KMS-11 (cell line): ENCODE measurements around the gene PIEZO1.

Source experiments
- H2AFZ ChIP-seq: fragments of 200-600 bp; sonication (generic); 2 replicates; pipeline ENCODE4 v1.6.1; 2016; ENCODE audit warnings: antibody characterized with exemption, mixed run types, low read depth
- H3K27ac ChIP-seq: fragments of 200-600 bp; sonication (generic); 2 replicates; pipeline ENCODE4 v1.6.1; 2016; ENCODE audit warnings: mild to moderate bottlenecking, mixed run types
- H3K27me3 ChIP-seq: fragments of 200-600 bp; sonication (generic); 2 replicates; pipeline ENCODE4 v1.6.1; 2017; ENCODE audit warnings: mild to moderate bottlenecking, low read depth, mixed run types, moderate library complexity; ENCODE audit not compliant: insufficient read depth
- H3K36me3 ChIP-seq: fragments of 200-600 bp; sonication (generic); 2 replicates; pipeline ENCODE4 v1.6.1; 2017; ENCODE audit warnings: mild to moderate bottlenecking, mixed run types; ENCODE audit not compliant: insufficient read depth
- H3K4me1 ChIP-seq: fragments of 200-600 bp; sonication (generic); 2 replicates; pipeline ENCODE4 v1.6.1; 2016; ENCODE audit warnings: mild to moderate bottlenecking, low read depth, mixed run types; ENCODE audit not compliant: poor library complexity, severe bottlenecking
- H3K4me2 ChIP-seq: fragments of 200-600 bp; sonication (generic); 2 replicates; pipeline ENCODE4 v1.7.0; 2016; ENCODE audit warnings: mild to moderate bottlenecking, mixed run types
- H3K4me3 ChIP-seq: fragments of 200-600 bp; sonication (generic); IDR thresholded peaks from 2 replicates; pipeline ENCODE4 v1.6.1; 2017; ENCODE audit warnings: low read depth, low read length, mixed read lengths; ENCODE audit not compliant: insufficient read depth
- H3K79me2 ChIP-seq: fragments of 200-600 bp; sonication (generic); 2 replicates; pipeline ENCODE4 v1.6.1; 2016; ENCODE audit warnings: low read depth, mixed run types; ENCODE audit not compliant: insufficient read depth
- H3K9ac ChIP-seq: fragments of 200-600 bp; sonication (generic); 2 replicates; pipeline ENCODE4 v1.6.1; 2016; ENCODE audit warnings: mild to moderate bottlenecking, mixed run types
- H4K20me1 ChIP-seq: fragments of 200-600 bp; sonication (generic); 2 replicates; pipeline ENCODE4 v1.6.1; 2016; ENCODE audit warnings: mild to moderate bottlenecking, mixed run types; ENCODE audit not compliant: insufficient read depth
- CTCF ChIP-seq: fragments of 200-600 bp; sonication (generic); conservative IDR thresholded peaks from 2 replicates; pipeline ENCODE4 v1.6.1; 2017; ENCODE audit warnings: low read depth, mild to moderate bottlenecking, antibody characterized with exemption, low read length, moderate library complexity, mixed read lengths

The PIEZO1 gene

GRCh38 chr16:88690341-88691128 lies 94.5 kb downstream of the PIEZO1 start:
- TF ChIP-seq CTCF, result no peak
- no peak overlapping the region for H3K9ac ChIP-seq
- no peak overlapping the region for H3K4me2 ChIP-seq

GRCh38 chr16:88688013-88688778 lies 96.8 kb downstream of the PIEZO1 start:
- no peak overlapping the region for H2AFZ ChIP-seq
- no peak for TF ChIP-seq CTCF
- H3K27ac ChIP-seq, result no peak overlapping the region
- H3K4me1 ChIP-seq, result peaks cover 38% of the 10 kb centered on the region
- no peaks in the 10 kb centered on the region for H3K79me2 ChIP-seq
- H3K4me3 ChIP-seq, result no peak overlapping the region
- no peak overlapping the region for H3K4me2 ChIP-seq
- no peaks in the 10 kb centered on the region for H4K20me1 ChIP-seq
- H3K36me3 ChIP-seq, result no peaks in the 10 kb centered on the region
- H3K9ac ChIP-seq, result no peak overlapping the region
- H3K27me3 ChIP-seq, result peaks cover 27% of the 10 kb centered on the region; the same call in 1 of the 2 replicates

More at GRCh38 chr16:88690341-88691128, 94.5 kb downstream of the PIEZO1 start:
- peaks cover 17% of the 10 kb centered on the region for H3K4me1 ChIP-seq
- no peaks in the 10 kb centered on the region for H3K79me2 ChIP-seq
- H2AFZ ChIP-seq, result no peak overlapping the region
- H3K36me3 ChIP-seq, result no peaks in the 10 kb centered on the region
- H3K27ac ChIP-seq, result no peak overlapping the region
- peaks cover 27% of the 10 kb centered on the region; the same call in 1 of the 2 replicates for H3K27me3 ChIP-seq
- H4K20me1 ChIP-seq, result no peaks in the 10 kb centered on the region
- H3K4me3 ChIP-seq, result no peak overlapping the region

GRCh38 chr16:88687676-88688012 lies 97.4 kb downstream of the PIEZO1 start:
- H3K9ac ChIP-seq, result no peak overlapping the region
- no peaks in the 10 kb centered on the region for H3K36me3 ChIP-seq
- H2AFZ ChIP-seq, result no peak overlapping the region
- no peak overlapping the region for H3K4me3 ChIP-seq
- no peak overlapping the region for H3K4me2 ChIP-seq
- peaks cover 38% of the 10 kb centered on the region for H3K4me1 ChIP-seq
- no peak for TF ChIP-seq CTCF
- H4K20me1 ChIP-seq, result no peaks in the 10 kb centered on the region
- peaks cover 27% of the 10 kb centered on the region; the same call in 1 of the 2 replicates for H3K27me3 ChIP-seq
- H3K27ac ChIP-seq, result no peak overlapping the region
- H3K79me2 ChIP-seq, result no peaks in the 10 kb centered on the region

- Histone ChIP-seq H3K9ac (no peak overlapping the region), H2AFZ (no peak overlapping the region), H4K20me1 (no peaks in the 10 kb centered on the region), H3K36me3 (no peaks in the 10 kb centered on the region), H3K4me3 (no peak overlapping the region), H3K79me2 (no peaks in the 10 kb centered on the region), H3K27ac (no peak overlapping the region), H3K27me3 (peaks cover 27% of the 10 kb centered on the region; the same call in 1 of the 2 replicates), H3K4me1 (peaks cover 38% of the 10 kb centered on the region), H3K4me2 (no peak overlapping the region)
- no peak for TF ChIP-seq CTCF
Measured at GRCh38 chr16:88687254-88687576, 97.8 kb downstream of the PIEZO1 start.
